Coronary artery (tissue), 2 donors: Measurements from ENCODE around the gene PPFIBP2.
A peak's percentile ranks its signal among the peaks of the same experiment; 100 is the strongest.

Experiments used
- DNase-seq: peaks from one replicate; pipeline ENCODE4 v3.0.0-alpha.2; 2017; ENCODE audit warnings: low spot score
- H3K27ac ChIP-seq, 2 donors: fragments of 200-600 bp; sonication (generic); one replicate each; pipeline ENCODE4 v1.5.1; 2016 to 2019
- H3K4me3 ChIP-seq: fragments of 200-600 bp; sonication (generic); 2 replicates; pipeline ENCODE4 v1.5.1; 2016; ENCODE audit warnings: mild to moderate bottlenecking, moderate library complexity
- CTCF ChIP-seq: fragments of 200-600 bp; sonication (generic); IDR thresholded peaks from one replicate; pipeline ENCODE4 v1.5.1; 2019; ENCODE audit warnings: antibody characterized with exemption

Gene PPFIBP2

GRCh38 chr11:7513234-7514098 lies at the start of gene PPFIBP2:
PPFIBP2 (plus strand) TSS chr11:7513999; CDS start chr11:7549476, 35,477 bp downstream.
- DNase-seq, result peak; percentile 93
- no peak for TF ChIP-seq CTCF
- Histone ChIP-seq H3K4me3 (peak within 1 kb of the TSS; percentile 91), H3K27ac (peak within 1 kb of the TSS; percentile 86 to 95)

- no peak overlapping the region for H3K4me3 ChIP-seq
- no peak for TF ChIP-seq CTCF
- H3K27ac ChIP-seq, result no peak overlapping the region
- no peak for DNase-seq
These were observed 46.1 kb upstream of the PPFIBP2 start for GRCh38 chr11:7467652-7468051.

- DNase-seq, result no peak
- Histone ChIP-seq H3K27ac (no peak overlapping the region), H3K4me3 (no peak overlapping the region)
- TF ChIP-seq CTCF, result no peak
These were observed 44.4 kb upstream of the PPFIBP2 start for GRCh38 chr11:7469351-7469865.

- DNase-seq, result no peak
- no peak for TF ChIP-seq CTCF
- Histone ChIP-seq H3K4me3 (no peak overlapping the region), H3K27ac (no peak overlapping the region)
These were observed 42.7 kb upstream of the PPFIBP2 start for GRCh38 chr11:7471071-7471470.

GRCh38 chr11:7473717-7474116 lies 40.1 kb upstream of the PPFIBP2 start:
- H3K4me3 ChIP-seq, result no peak overlapping the region
- H3K27ac ChIP-seq, result no peak overlapping the region
- no peak for DNase-seq
- no peak for TF ChIP-seq CTCF

- no peak for DNase-seq
- no peak for TF ChIP-seq CTCF
- H3K4me3 ChIP-seq, result no peak overlapping the region
These were observed 33.7 kb upstream of the PPFIBP2 start for GRCh38 chr11:7480113-7480512.

GRCh38 chr11:7484131-7484530 lies 29.7 kb upstream of the PPFIBP2 start:
- no peak for DNase-seq
- no peak overlapping the region for H3K4me3 ChIP-seq
- no peak for TF ChIP-seq CTCF
- H3K27ac ChIP-seq, result no peak overlapping the region

More at GRCh38 chr11:7480113-7480512, 33.7 kb upstream of the PPFIBP2 start:
- no peak overlapping the region for H3K27ac ChIP-seq
